Hippocampal formation (tissue), 2 donors: ENCODE measurements around the gene TRMU.

Experiments used
- DNase-seq, 2 donors: peaks; one replicate each; lab custom pipeline; 2025; lab: John Stamatoyannopoulos, UW

Gene TRMU, protein sequence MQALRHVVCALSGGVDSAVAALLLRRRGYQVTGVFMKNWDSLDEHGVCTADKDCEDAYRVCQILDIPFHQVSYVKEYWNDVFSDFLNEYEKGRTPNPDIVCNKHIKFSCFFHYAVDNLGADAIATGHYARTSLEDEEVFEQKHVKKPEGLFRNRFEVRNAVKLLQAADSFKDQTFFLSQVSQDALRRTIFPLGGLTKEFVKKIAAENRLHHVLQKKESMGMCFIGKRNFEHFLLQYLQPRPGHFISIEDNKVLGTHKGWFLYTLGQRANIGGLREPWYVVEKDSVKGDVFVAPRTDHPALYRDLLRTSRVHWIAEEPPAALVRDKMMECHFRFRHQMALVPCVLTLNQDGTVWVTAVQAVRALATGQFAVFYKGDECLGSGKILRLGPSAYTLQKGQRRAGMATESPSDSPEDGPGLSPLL

DNA sequence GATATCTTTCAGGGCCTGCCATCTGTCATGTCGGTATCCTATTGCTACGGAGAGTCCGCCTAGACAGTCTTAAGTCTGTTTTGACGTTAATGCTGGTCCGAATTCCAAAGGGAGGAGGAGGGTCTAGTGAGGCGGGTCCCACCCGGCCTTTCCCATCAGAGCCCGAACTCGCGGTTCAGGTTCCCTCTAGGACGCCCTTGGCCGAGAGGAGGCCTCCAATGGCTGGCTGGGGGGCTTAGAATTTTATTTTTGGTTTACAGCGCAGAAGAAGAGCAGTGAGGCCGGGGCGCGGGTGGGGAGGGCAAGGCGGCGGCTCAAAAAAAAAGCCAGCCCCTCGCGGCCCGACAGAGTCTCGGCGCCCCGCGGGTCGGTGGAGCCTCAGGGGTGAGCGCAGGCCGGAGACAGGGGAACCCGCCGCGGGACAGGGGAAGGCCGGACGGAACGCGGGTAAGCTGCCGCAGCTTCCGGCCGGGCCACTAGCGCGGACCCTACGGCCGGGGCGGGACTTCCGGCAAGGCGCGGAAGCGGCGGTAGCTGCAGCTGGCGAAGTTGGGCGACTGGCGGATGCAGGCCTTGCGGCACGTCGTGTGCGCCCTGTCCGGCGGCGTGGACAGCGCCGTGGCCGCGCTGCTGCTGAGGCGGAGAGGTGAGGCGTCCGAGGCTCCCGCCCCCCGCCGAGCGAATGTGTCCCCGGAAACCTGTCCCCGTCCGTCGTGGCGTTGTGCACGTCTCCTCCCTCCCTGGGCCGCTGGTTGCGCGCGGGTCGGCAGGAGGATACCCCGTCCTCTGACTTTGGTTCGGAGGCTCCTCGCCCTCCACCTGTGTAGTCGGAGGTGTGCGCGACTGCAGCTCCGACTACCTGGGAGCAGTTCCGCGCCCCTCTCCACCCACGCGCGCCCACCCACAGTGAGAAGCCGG, at the start of gene TRMU:
TRMU (plus strand) TSS at position 514 of the 918 bp plus-strand sequence; CDS start at position 565, 51 bp downstream.
- DNase-seq, result peak; percentile 82 to 85

DNA sequence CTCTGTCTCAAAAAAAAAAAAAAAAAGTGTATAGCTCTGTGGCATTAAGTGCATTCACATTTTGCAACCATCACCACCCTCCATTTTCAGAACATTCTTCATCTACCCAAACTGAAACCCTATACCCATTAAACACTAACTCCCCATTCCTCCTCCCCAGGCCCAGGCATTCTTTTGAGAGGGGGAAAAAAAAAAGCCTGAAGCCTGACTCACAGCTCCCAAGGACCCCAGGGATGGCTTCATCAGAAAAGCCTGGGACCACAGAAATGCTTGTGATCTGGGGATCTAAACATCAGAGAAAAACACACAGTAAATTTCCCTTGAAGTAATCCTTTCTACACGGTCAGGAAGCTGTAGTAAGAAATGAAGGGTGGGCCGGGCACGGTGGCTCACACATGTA, 49.5 kb upstream of the TRMU start:
- DNase-seq, result no peak

DNA sequence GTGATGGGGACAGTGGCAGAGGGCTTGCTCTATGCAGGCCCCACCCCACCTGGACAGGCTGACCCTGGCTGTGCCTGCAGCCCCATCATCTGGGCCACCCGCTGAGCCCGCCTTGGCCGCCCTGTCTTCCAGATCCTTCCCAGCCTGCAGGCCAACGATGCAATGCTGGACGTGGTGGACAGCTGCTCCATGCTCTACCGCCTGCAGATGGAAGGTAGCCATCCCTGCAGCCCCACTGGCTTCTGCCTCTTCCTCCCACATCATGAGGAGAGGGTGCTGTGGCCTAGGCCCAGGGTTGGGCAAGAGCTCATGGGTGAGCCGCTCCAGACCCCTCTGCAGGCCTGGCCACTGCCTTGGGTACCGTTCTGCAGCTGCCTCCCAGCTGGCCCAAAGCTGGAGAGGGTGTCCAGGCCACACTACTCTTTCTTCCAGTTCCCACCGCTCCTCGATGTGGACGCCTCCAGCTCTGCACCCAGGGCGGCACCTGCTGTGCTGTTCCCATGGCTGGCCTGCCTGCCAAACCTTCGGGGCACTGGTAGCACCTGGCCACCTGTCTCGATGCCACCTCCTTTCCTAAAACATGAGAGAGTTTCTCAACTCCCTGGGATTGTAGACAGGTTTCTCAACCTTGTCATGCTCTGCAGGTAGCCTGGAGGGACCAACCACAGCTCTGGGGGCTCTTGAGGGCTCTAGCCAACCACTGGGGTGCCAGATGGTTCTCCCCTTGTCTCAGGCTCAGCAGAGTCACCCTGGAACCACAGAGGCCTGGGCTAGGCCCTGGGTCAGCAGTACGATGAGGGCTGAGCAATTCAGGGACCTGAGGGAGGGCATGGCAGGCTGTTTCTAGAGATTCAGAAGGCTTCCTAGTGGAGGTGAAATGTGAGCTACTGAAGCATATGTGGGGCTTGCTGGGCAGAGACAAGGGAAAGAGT, 48.3 kb upstream of the TRMU start:
- no peak for DNase-seq

DNA sequence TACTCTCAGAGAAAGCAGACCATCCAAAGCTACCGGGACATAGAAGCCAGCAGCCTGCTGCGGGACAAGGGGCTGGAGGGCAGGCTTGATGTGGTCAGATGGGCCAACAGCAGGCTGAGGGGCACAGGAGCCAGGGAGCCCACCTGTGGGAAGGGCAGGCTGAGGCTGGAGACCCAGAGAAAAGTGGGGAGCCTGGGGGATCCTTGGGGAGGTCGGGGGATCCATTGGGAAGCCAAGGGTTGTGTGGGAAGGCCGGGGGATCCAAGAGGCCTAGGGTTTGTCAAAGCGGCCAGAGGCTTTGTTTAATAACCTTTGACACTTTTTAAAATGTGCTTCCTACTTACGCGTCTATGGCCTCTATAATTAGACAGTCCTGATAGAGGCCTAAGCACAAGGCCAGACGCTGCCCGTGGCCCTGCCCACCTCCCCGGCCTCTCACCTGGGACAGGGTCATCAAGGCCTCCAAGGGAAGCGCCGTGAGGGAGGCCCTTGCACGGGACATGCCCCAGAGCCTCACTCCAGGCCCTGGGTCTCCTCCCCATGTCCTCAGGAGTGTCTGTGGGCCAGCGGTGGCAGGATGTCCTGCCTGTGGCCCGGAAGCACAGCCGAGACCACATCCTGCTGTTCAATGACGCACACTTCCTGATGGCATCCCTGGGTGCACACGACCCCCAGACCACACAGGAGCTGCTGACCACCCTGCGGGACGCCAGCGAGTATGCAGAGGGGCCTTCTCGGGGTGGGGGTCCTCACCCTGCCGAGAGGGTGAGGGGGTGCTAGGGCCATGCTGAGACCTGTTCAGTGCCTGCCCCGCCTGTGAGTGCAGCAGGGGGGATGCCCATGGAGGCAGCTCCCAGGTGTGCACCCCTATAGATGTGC, 47.4 kb upstream of the TRMU start:
- no peak for DNase-seq

DNA sequence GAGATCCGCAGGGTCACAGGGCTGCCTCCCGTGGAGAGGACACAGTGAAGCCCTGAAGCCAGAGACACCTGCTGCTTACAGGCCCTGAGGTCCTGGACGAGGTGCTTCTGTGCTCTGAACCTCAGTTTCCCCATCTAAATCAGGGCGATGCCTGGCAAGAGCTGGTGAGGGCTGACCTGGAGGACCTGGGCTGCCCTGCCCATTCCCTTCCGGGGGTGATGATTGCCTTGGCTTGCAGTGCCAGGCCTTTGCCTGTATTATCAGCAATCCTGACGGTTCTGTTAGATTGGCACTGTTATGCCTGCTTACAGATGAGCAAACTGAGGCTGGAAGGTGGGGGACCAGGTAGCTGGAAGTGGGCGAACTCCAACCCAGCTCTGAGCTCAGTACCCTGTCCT, 46.7 kb upstream of the TRMU start:
- DNase-seq, result no peak

DNA sequence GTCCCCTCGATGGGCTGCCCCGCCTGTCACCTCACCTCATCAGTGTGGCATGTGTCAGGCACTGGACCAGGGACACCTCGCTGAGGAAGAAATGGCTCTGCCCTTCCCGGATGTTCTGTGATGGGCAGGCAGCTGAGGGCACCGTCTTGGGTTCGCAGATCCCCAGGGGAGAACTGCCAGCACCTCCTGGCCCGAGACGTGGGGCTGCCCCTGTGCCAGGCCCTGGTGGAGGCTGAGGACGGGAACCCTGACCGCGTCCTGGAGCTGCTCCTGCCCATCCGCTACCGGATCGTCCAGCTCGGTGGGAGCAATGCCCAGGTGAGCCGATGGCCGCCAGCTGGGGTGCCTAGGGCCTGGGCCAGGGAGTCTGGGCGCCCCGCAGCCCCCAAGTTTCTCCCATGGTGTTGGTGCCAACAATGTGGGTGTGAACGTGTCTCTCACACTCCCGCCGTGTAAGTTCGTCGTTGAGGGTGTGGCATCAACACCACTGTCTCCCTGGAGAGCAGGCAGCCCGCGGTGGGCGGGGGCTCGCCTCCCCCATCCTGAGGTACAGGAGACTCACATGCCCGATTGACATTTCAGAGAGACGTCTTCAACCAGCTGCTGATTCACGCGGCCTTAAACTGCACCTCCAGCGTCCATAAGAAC, 46.1 kb upstream of the TRMU start:
- DNase-seq, result no peak

DNA sequence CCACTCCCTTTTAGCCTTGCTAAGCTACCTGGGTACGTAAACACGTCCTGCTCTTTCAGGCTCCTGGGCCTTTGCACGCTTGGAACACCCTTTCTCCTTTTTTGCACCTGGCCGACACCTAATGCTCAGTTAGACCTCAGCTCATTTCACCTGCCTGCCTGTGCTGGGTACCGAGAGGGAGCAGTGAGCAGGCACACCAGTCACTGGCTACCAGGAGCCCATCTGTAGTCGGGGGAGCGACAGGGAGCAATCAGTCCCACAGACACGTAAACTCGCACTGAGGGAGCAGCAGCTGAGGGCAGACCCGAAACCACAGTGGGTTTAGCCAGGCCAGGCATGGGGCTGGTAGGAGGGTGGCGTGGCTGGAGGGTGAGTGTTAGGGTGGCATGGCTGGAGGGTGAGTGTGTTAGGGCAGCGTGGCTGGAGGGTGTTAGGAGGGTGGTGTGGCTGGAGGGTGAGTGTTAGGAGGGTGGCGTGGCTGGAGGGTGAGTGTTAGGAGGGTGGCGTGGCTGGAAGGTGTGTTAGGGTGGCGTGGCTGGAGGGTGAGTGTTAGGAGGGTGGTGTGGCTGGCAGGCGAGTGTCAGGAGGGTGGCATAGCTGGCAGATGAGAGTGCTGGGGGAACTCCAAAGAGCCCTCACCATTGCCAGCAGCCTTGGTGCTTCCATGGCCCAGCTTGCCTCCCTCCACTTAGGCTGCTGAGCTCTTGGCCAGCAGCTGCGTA, 45.2 kb upstream of the TRMU start:
- no peak for DNase-seq

DNA sequence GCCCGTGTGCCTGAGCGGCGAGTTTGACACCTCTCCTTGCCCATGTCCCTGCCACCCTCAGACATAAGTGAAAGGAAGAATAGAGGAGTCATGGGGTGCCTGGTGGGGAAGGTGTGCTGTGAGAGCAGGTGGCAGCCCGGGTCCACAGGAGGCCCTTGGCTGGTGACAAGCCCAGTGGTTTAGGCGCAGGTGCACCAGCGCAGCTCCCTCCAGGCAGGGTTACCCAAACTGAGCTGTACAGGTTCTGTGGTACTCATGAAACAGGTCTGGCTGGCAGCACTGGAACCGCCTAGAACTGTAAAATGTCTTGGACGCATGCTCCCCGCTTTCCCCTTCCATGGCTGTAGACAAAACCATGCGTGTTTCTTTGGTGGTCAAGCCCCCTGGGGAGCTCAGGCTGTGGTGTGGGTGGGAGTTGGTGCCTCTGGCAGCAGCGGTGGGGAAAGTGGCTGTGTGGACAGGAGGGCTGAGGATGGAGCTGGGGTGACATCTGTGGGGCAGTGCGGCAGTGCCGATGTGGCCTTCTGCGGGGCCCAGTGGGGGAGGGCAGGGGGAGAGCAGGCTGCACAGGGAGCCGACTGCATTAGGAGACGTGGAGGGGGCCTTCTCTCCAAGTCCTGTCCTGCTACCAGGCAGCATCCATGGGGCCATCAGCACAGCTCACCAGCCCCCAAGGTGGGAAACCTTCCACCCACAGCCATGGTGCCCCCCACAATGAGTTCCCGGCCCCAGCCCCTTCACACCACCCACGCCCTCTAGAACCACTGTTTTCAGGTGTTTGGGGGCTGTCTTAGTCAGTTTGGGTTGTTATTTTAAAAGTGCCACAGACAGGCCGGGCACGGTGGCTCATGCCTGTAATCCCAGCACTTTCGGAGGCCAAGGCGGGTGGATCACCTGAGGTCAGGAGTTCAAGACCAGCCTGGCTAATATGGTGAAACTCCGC, 44.4 kb upstream of the TRMU start:
- DNase-seq, result no peak

DNA sequence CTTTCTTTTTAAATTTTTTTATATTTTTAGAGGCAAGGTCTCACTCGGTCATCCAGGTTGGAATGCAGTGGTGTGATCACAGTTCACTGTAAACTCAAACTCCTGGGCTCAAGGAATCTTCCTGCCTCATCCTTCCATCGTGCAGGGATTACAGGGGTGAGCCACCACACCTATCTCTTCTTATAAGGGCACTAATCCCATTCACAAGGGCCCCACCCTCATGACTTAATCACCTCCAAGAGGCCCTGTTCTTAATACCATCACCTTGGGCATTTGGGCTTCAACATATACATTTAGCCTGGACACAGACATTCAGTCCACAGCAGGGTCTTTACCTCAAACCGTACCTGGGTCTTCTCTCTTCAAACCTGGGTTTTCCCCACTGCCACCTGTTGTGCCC, 43.3 kb upstream of the TRMU start:
- DNase-seq, result no peak

DNA sequence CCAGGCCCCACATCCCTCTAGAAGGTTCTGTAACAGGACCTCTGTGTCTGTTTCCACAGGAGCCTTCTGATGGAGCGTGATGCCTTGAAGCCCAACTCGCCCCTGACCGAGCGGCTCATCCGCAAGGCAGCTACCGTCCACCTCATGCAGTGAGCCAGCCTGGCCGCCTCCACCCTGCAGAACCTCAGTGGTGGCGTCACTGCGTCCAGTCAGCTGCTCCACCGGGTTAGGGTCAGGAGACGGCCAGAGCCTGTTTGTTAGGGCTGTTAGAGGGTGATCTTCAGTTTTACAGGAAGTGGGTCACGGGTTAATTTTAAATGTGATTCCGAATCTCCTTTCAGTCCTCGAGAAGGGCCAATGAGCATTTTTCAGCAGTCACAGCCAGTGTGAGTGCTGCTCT, 42.8 kb upstream of the TRMU start:
- DNase-seq, result no peak

DNA sequence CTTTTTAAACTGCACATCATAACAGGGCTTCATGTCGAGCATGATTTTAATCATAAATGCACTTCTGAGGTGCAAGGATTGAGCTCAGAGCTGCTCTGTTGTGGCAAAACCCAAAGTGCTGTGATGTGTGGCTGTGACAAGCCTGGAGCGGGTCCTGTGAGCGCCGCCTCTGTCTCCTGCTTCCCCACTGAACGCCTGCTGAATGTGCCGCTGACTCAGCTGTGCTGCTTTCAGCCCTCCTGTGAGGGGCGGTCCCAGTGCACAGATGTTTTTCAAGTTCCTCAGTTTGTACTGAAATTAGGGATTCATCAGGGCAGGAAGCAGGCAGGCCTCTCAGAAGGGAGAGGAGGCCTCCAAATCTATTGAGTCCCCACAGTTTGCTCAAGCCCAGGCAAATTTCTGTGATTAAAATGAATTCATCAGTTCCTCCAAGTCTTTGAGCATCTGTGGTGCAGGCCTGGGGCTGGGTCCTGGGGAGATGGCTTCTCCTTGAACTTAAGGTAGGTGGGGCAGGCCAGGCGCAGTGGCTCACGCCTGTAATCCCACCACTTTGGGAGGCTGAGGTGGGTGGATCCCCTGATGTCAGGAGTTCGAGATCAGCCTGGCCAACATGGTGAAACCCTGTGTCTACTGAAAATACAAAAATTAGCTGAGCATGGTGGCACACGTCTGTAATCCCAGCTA, 41.8 kb upstream of the TRMU start:
- DNase-seq, result peak; percentile 5 to 22

DNA sequence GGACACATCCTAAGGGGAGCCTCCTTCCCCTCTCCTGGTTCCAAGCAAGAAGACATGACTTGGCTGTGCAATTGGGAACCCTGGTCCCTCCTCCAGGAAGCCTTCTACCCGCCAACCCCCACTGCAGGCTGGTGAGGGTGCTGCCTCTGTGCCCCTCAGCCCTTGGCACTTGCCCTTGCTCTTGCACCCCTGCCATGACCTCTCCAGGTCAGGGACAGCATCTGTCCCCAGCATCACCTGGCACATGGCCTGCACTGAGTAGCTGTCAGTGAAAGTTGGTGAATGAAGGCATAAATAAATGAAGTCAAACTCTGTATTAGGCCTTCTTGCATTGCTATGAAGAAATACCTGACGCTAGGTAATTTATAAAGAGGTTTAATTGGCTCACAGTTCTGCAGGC, 40.7 kb upstream of the TRMU start:
- DNase-seq, result no peak

DNA sequence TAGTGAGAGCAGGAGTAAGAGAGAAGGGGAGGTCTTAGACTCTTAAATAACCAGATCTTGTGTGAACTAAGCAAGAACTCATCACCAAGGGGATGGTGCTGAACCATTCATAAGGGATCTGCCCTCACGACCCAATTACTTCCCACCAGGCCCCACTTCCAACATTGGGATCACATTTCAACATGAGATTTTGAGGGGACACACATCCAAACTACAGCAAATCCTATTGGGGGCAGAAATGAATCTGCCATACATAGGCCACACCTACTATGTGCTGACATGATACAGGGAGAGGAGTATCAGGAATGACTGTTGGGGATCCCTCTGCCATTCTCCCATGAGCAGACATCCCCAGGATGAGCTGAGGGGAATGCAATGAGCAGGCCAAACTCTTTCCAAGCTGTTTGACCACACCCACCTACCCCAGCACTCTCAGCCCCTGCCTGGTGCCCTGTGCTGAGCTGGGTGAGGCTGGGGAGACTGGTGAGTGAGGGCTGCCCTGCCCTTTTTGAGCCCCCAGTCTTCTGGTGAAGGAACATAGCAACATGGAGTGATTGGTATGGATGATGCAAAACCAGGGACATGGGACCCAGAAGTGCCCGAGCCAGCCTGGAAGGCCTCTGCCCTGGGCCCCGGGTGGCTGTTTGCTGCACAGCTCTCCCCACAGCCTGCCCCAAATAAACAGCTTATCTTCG, 40.1 kb upstream of the TRMU start:
- DNase-seq, result no peak

DNA sequence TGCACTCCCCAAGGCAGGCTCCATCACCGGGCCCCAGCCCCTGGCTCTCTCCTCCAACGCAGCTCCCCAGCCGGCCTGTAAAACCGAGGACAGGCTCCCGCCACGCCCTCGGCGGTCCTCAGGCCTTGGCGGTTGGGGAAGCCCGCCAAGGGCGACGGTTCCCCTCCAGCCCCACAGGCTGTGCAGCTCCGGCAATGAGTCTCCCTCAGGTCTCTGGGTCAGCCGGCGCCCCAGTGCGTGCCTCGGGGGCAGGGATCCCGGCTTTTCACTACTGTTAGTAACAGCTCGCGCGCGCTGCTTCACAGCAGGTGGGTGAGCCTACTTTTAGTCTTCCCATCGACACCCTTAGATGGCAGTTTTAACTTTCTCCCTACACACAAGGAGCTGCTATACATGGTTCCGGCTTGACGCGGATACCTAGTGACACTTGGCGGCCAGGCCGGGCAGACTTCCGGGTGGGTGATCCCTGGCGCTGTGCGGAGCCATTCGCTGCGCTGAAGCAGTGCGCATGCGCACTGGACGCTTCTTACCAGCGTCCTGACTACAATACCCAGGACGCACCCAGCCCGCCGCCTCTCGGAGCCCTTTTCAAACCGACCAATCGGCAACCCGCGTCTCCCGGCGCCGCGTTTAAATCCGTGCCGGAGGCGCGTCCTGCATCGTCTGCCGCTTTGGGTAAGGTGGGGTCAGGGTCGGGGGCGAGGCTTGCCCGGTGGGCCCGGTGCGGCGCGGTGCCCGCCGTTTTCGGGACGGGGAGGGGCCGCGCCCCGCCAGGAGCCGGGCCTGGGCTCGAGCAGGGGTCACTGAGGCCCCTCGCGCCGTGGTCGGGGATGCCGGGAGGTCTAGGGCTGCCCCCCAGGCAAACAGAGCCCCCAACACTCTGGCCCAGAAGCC, 39.0 kb upstream of the TRMU start, which contains the start of gene GTSE1:
GTSE1 (plus strand) TSS at position 614 of the 894 bp plus-strand sequence. CDS start 531 bp downstream, outside the sequence.
- peak; percentile 94 to 97 for DNase-seq

DNA sequence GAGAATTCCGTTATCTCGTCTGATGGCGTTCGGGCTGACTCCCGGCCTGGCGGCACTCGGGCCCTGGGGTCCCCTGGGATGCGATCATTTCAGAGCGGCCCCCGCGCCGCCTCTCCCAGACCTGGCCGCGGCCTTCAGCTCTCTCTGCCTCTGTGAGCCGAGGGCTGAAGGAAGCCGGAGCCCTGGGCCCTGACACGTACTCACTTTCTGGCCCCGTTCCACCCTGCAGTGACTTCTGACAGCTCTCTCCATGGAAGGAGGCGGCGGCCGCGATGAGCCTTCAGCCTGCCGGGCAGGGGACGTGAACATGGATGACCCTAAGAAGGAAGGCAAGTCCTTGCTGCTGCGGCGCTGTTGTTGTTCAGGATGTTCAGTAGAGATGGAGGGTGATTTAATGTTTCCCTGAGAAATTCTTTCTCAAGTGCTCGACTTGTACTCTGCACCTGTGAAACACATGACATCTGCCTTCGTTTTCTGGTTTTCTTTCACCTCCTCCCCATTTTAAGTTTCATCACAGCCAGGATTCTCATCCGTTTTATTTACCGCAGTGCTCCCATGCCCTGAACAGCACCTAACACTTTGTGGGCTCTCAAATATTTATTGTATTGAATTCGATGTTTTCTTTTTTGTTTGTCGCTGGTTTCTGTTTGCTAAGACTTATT, 38.2 kb upstream of the TRMU start:
- DNase-seq, result no peak

DNA sequence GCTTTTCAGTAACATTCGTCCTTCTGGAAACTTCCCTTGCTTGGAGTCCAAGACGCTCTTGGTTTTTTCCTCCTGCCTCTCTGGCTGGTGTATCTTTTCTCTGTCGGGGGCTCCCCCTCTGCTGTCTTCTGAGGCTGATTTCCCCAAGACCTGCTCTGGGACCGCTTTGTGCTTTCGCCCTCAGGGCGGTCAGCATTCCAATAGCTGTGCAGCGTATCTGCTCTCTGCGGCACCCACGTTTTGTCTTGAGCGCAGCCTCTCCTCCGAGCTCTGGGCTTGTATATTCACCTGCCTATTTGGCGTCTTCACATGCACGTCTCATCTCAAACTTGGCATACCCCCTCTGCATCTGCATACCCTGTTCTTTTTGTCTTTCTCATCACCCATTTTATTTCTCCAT, 36.4 kb upstream of the TRMU start:
- DNase-seq, result no peak
